ENCODE results near the gene SRPK1.

The SRPK1 gene

GRCh38 chr6:35898003-35898402, 22.9 kb downstream of the SRPK1 start:
- no peak overlapping the region for H3K4me3 ChIP-seq (replicated peaks; ENCODE audit: low read depth, low read length)
- DNase-seq (ENCODE audit: extremely low read depth, low read depth): no peak
- TF ChIP-seq, protein P1, sequence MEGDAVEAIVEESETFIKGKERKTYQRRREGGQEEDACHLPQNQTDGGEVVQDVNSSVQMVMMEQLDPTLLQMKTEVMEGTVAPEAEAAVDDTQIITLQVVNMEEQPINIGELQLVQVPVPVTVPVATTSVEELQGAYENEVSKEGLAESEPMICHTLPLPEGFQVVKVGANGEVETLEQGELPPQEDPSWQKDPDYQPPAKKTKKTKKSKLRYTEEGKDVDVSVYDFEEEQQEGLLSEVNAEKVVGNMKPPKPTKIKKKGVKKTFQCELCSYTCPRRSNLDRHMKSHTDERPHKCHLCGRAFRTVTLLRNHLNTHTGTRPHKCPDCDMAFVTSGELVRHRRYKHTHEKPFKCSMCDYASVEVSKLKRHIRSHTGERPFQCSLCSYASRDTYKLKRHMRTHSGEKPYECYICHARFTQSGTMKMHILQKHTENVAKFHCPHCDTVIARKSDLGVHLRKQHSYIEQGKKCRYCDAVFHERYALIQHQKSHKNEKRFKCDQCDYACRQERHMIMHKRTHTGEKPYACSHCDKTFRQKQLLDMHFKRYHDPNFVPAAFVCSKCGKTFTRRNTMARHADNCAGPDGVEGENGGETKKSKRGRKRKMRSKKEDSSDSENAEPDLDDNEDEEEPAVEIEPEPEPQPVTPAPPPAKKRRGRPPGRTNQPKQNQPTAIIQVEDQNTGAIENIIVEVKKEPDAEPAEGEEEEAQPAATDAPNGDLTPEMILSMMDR (IDR thresholded peaks at IDR 0.05; ENCODE audit: low read depth, low read length, missing control alignments): no peak

- DNase-seq (ENCODE audit: extremely low read depth, low read depth): no peak
- TF ChIP-seq, protein P1 (IDR thresholded peaks at IDR 0.05; ENCODE audit: low read depth, low read length, missing control alignments): no peak
- H3K4me3 ChIP-seq (replicated peaks; ENCODE audit: low read depth, low read length): no peak overlapping the region
Observed at GRCh38 chr6:35897486-35897885, 23.4 kb downstream of the SRPK1 start.

- H3K4me3 ChIP-seq (replicated peaks; ENCODE audit: low read depth, low read length): no peak overlapping the region
- TF ChIP-seq, protein P1 (IDR thresholded peaks at IDR 0.05; ENCODE audit: low read depth, low read length, missing control alignments): no peak
- no peak for DNase-seq (ENCODE audit: extremely low read depth, low read depth)
Observed at GRCh38 chr6:35897036-35897435, 23.9 kb downstream of the SRPK1 start.

GRCh38 chr6:35896228-35896627, 24.7 kb downstream of the SRPK1 start:
- TF ChIP-seq, protein P1 (IDR thresholded peaks at IDR 0.05; ENCODE audit: low read depth, low read length, missing control alignments): no peak
- H3K4me3 ChIP-seq (replicated peaks; ENCODE audit: low read depth, low read length): no peak overlapping the region
- no peak for DNase-seq (ENCODE audit: extremely low read depth, low read depth)

GRCh38 chr6:35895560-35895959, 25.3 kb downstream of the SRPK1 start:
- DNase-seq (ENCODE audit: extremely low read depth, low read depth): no peak
- TF ChIP-seq, protein P1 (IDR thresholded peaks at IDR 0.05; ENCODE audit: low read depth, low read length, missing control alignments): no peak
- H3K4me3 ChIP-seq (replicated peaks; ENCODE audit: low read depth, low read length): no peak overlapping the region

- H3K4me3 ChIP-seq (replicated peaks; ENCODE audit: low read depth, low read length): no peak overlapping the region
- TF ChIP-seq, protein P1 (IDR thresholded peaks at IDR 0.05; ENCODE audit: low read depth, low read length, missing control alignments): no peak
- no peak for DNase-seq (ENCODE audit: extremely low read depth, low read depth)
Observed at GRCh38 chr6:35894776-35895175, 26.1 kb downstream of the SRPK1 start.

GRCh38 chr6:35893246-35893645, 27.7 kb downstream of the SRPK1 start:
- H3K4me3 ChIP-seq (replicated peaks; ENCODE audit: low read depth, low read length): no peak overlapping the region
- DNase-seq (ENCODE audit: extremely low read depth, low read depth): no peak
- TF ChIP-seq, protein P1 (IDR thresholded peaks at IDR 0.05; ENCODE audit: low read depth, low read length, missing control alignments): no peak
